SK-N-SH (cell line): Measurements from ENCODE around the gene GRIP2. TPM values are rescaled to one million over a fixed set of nuclear protein-coding genes. Genes with fewer than 3 reads are reported as not detected.

Source experiments
- CTCF ChIA-PET: fragments of 300-600, 350-600 bp; formaldehyde crosslinking; extraction: SDS; loops from one replicate; lab custom pipeline; 2021; lab: Yijun Ruan, JAX
- POLR2A ChIA-PET: fragments of 350-600 bp; sonication (Branson Sonifier 250); formaldehyde crosslinking; extraction: SDS; loops from one replicate; lab custom pipeline; 2020; ENCODE audit warnings: antibody characterized with exemption, inconsistent platforms; lab: Yijun Ruan, JAX
- DNase-seq: peaks from one replicate; pipeline ENCODE4 v3.0.0; 2012
- H2AFZ ChIP-seq: fragments of 200-600 bp; sonication (generic); 2 replicates; pipeline ENCODE4 v1.8.1; 2016; ENCODE audit warnings: antibody characterized with exemption, mild to moderate bottlenecking, low read depth
- H3F3A ChIP-seq: fragments of 200-600 bp; sonication (generic); replicated peaks from 2 replicates; pipeline ENCODE3; 2016; ENCODE audit warnings: antibody characterized with exemption, mild to moderate bottlenecking; ENCODE audit not compliant: insufficient read depth
- H3K27ac ChIP-seq, 2 experiments: fragments of 200-500 bp in 1 of 2; fragments of 200-600 bp in 1 of 2; sonication (Bioruptor generic) in 1 of 2; sonication (generic), shearing (Covaris generic) in 1 of 2; 2 replicates each; pipeline versions ENCODE4 v1.5.1 to v1.6.1; 2014 to 2016; ENCODE audit warnings: low read depth in 2 of 2, inconsistent platforms in 1 of 2, low read length in 1 of 2, mild to moderate bottlenecking in 1 of 2, mixed read lengths in 1 of 2
- H3K27me3 ChIP-seq: fragments of 200-600 bp; sonication (generic), shearing (Covaris generic); 2 replicates; pipeline ENCODE4 v1.6.1; 2016; ENCODE audit warnings: mixed run types; ENCODE audit not compliant: insufficient read depth
- H3K36me3 ChIP-seq, 2 experiments: fragments of 200-500 bp in 1 of 2; fragments of 200-600 bp in 1 of 2; sonication (Bioruptor generic) in 1 of 2; sonication (generic) in 1 of 2; replicated peaks in 1 of 2; 2 replicates each; pipeline versions ENCODE3 to v1.5.1; 2014 to 2016; ENCODE audit warnings: low read length in 1 of 2, mild to moderate bottlenecking in 1 of 2; ENCODE audit not compliant: insufficient read depth in 2 of 2, control insufficient read depth in 1 of 2
- H3K4me1 ChIP-seq, 2 experiments: fragments of 200-500 bp in 1 of 2; fragments of 200-600 bp in 1 of 2; sonication (Bioruptor generic) in 1 of 2; sonication (generic), shearing (Covaris generic) in 1 of 2; 2 replicates each; pipeline versions ENCODE4 v1.5.1 to v1.6.1; 2014 to 2016; ENCODE audit warnings: low read depth in 1 of 2, low read length in 1 of 2, mixed run types in 1 of 2; ENCODE audit not compliant: insufficient read depth in 2 of 2, control insufficient read depth in 1 of 2
- H3K4me2 ChIP-seq: fragments of 200-600 bp; sonication (generic), shearing (Covaris generic); 2 replicates; pipeline ENCODE4 v1.6.1; 2017; ENCODE audit warnings: mixed run types
- H3K4me3 ChIP-seq, 2 experiments: fragments of 200-500 bp in 1 of 2; fragments of 200-600 bp in 1 of 2; sonication (Bioruptor generic) in 1 of 2; sonication (generic), shearing (Covaris generic) in 1 of 2; 2 replicates each; pipeline versions ENCODE4 v1.5.1 to v1.8.1; 2014 to 2016; ENCODE audit warnings: low read depth in 2 of 2, inconsistent platforms in 1 of 2, low read length in 1 of 2, mild to moderate bottlenecking in 1 of 2, mixed read lengths in 1 of 2, moderate library complexity in 1 of 2
- H3K79me2 ChIP-seq: fragments of 200-600 bp; sonication (generic); 2 replicates; pipeline ENCODE4 v1.8.1; 2017; ENCODE audit warnings: mild to moderate bottlenecking; ENCODE audit not compliant: insufficient read depth
- H3K9ac ChIP-seq: fragments of 200-600 bp; sonication (generic); 2 replicates; pipeline ENCODE4 v1.6.1; 2017; ENCODE audit warnings: mixed run types
- H3K9me2 ChIP-seq: fragments of 200-600 bp; sonication (generic); 2 replicates; pipeline ENCODE4 v1.6.1; 2017; ENCODE audit warnings: mixed run types
- H3K9me3 ChIP-seq: fragments of 200-600 bp; sonication (generic); 2 replicates; pipeline ENCODE4 v1.6.1; 2017; ENCODE audit warnings: mixed run types, mild to moderate bottlenecking, moderate library complexity
- H4K20me1 ChIP-seq: fragments of 200-600 bp; sonication (generic); 2 replicates; pipeline ENCODE4 v1.6.1; 2017; ENCODE audit warnings: mild to moderate bottlenecking, mixed run types; ENCODE audit not compliant: insufficient read depth
- FOXM1 ChIP-seq: IDR thresholded peaks from 2 replicates; pipeline ENCODE4 v1.4.0; 2012; ENCODE audit warnings: low read depth, mild to moderate bottlenecking
- NRF1 ChIP-seq: IDR thresholded peaks from 2 replicates; pipeline ENCODE4 v1.6.1; 2012; ENCODE audit warnings: low read depth, mild to moderate bottlenecking, low read length
- POLR2AphosphoS5 ChIP-seq: IDR thresholded peaks from 2 replicates; pipeline ENCODE4 v1.6.1; 2012; ENCODE audit warnings: low read depth, low read length
- RAD21 ChIP-seq: IDR thresholded peaks from 2 replicates; pipeline ENCODE4 v1.6.1; 2012; ENCODE audit warnings: mild to moderate bottlenecking, low read length
- SIN3A ChIP-seq: IDR thresholded peaks from 2 replicates; pipeline ENCODE4 v1.6.1; 2012; ENCODE audit warnings: low read depth, mild to moderate bottlenecking, low read length, moderate library complexity, borderline replicate concordance
- TCF12 ChIP-seq: IDR thresholded peaks from 2 replicates; pipeline ENCODE4 v1.4.0; 2012
- TEAD4 ChIP-seq: IDR thresholded peaks from 2 replicates; pipeline ENCODE4 v1.4.0; 2012; ENCODE audit warnings: mild to moderate bottlenecking, borderline replicate concordance; ENCODE audit not compliant: insufficient read depth
- WGBS: methylation state at CpG from one replicate; pipeline ENCODE4 v1.1.6; 2017; ENCODE audit warnings: low lambda C conversion rate; 5-methylcytosine and 5-hydroxymethylcytosine counted together
- polyA plus RNA-seq, 3 experiments: library from polyadenylated mRNA; depleted of rRNA; stranded (reverse); fragments of >200 nt; gene quantifications; 2 replicates each; pipeline ENCODE4 v1.2.3, GENCODE V29; 2012
- TF ChIP-seq, protein P1 (sequence below): fragments of 200-600 bp; sonication (generic); IDR thresholded peaks from 2 replicates; pipeline ENCODE4 v1.6.1; 2017; ENCODE audit warnings: antibody characterized with exemption, mild to moderate bottlenecking, moderate library complexity
- TF ChIP-seq, protein P2 (sequence below): IDR thresholded peaks from 2 replicates; pipeline ENCODE4 v1.4.0; 2012; ENCODE audit warnings: low read depth, borderline replicate concordance
- TF ChIP-seq, protein P3 (sequence below): IDR thresholded peaks from 2 replicates; pipeline ENCODE4 v1.6.1; 2012; ENCODE audit warnings: mild to moderate bottlenecking, low read depth, low read length, moderate library complexity

The GRIP2 gene
- polyA plus RNA-seq, 1 of the 3 experiments (the other 2 are of a cell fraction): 0.15 TPM

DNA sequence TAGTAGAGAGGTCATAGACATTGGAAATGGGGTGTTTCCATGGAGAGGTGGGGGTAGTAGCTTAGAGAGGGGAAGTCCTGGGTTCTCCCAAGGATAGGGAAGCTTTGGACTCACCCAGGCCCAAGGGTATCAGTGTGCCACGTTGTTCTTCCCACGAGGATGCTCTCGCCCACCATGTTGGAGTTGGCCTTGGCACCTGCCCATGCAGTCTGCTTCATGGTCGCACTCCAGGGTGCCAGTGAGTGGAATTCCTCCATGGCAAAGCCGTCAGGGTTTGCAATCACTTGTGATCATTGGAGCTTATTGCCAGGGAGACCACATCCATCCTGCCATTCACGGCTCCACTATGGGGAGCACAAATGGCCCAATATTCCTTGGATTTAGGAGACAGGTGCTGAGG is 60.6 kb downstream of the GRIP2 start (continued):
- TF ChIP-seq, protein P1, sequence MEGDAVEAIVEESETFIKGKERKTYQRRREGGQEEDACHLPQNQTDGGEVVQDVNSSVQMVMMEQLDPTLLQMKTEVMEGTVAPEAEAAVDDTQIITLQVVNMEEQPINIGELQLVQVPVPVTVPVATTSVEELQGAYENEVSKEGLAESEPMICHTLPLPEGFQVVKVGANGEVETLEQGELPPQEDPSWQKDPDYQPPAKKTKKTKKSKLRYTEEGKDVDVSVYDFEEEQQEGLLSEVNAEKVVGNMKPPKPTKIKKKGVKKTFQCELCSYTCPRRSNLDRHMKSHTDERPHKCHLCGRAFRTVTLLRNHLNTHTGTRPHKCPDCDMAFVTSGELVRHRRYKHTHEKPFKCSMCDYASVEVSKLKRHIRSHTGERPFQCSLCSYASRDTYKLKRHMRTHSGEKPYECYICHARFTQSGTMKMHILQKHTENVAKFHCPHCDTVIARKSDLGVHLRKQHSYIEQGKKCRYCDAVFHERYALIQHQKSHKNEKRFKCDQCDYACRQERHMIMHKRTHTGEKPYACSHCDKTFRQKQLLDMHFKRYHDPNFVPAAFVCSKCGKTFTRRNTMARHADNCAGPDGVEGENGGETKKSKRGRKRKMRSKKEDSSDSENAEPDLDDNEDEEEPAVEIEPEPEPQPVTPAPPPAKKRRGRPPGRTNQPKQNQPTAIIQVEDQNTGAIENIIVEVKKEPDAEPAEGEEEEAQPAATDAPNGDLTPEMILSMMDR: no peak
- TF ChIP-seq SIN3A: no peak
- TF ChIP-seq TCF12: no peak
- TF ChIP-seq RAD21: no peak
- TF ChIP-seq, protein P2, sequence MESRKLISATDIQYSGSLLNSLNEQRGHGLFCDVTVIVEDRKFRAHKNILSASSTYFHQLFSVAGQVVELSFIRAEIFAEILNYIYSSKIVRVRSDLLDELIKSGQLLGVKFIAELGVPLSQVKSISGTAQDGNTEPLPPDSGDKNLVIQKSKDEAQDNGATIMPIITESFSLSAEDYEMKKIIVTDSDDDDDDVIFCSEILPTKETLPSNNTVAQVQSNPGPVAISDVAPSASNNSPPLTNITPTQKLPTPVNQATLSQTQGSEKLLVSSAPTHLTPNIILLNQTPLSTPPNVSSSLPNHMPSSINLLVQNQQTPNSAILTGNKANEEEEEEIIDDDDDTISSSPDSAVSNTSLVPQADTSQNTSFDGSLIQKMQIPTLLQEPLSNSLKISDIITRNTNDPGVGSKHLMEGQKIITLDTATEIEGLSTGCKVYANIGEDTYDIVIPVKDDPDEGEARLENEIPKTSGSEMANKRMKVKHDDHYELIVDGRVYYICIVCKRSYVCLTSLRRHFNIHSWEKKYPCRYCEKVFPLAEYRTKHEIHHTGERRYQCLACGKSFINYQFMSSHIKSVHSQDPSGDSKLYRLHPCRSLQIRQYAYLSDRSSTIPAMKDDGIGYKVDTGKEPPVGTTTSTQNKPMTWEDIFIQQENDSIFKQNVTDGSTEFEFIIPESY: no peak
- no peak for TF ChIP-seq NRF1
- no peak for TF ChIP-seq FOXM1

DNA sequence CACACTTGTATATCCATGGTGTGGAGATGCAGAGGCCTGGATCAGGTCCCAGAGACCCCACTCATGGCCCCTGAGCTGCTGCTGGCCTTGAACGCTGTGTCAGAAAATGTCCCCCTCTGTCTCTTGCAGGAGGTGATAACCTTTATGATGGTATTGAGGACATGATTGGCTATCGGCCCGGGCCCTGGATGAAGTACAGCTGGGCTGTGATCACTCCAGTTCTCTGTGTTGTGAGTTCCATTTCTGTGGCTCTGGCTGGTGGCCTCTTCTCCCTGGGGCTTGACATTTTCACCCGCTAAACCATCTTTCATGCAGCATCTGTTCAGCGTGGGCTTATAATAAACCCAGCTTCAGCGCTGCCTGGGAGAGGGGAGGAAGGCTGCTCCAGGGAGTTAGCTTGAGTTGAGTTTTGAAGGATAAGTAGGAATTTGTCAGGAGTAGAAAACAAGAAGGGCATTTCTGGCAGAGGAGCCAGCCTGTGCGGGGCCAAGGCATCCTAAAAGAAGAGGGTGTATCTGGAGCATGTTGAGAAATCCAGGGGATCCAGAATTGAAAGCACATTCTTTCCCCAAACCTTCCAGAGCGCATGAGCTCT is 61.1 kb downstream of the GRIP2 start:
- TF ChIP-seq TEAD4 (no peak), TCF12 (no peak), SIN3A (no peak), POLR2AphosphoS5 (no peak)
- TF ChIP-seq, protein P1: no peak
- TF ChIP-seq, protein P3, sequence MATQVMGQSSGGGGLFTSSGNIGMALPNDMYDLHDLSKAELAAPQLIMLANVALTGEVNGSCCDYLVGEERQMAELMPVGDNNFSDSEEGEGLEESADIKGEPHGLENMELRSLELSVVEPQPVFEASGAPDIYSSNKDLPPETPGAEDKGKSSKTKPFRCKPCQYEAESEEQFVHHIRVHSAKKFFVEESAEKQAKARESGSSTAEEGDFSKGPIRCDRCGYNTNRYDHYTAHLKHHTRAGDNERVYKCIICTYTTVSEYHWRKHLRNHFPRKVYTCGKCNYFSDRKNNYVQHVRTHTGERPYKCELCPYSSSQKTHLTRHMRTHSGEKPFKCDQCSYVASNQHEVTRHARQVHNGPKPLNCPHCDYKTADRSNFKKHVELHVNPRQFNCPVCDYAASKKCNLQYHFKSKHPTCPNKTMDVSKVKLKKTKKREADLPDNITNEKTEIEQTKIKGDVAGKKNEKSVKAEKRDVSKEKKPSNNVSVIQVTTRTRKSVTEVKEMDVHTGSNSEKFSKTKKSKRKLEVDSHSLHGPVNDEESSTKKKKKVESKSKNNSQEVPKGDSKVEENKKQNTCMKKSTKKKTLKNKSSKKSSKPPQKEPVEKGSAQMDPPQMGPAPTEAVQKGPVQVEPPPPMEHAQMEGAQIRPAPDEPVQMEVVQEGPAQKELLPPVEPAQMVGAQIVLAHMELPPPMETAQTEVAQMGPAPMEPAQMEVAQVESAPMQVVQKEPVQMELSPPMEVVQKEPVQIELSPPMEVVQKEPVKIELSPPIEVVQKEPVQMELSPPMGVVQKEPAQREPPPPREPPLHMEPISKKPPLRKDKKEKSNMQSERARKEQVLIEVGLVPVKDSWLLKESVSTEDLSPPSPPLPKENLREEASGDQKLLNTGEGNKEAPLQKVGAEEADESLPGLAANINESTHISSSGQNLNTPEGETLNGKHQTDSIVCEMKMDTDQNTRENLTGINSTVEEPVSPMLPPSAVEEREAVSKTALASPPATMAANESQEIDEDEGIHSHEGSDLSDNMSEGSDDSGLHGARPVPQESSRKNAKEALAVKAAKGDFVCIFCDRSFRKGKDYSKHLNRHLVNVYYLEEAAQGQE: no peak
- Histone ChIP-seq H3K4me2 (no peak overlapping the region), H3K4me3 (no peak overlapping the region), H4K20me1 (no peaks in the 10 kb centered on the region), H3K36me3 (peaks cover 25 to 49% of the 10 kb centered on the region in 2 experiments), H3K9me2 (no peaks in the 10 kb centered on the region), H2AFZ (no peak overlapping the region), H3K79me2 (no peaks in the 10 kb centered on the region), H3K9me3 (no peaks in the 10 kb centered on the region), H3K4me1 (peaks cover 0 to 14% of the 10 kb centered on the region in 2 experiments; a peak in 1 of 4 replicates), H3F3A (no peaks in the 10 kb centered on the region), H3K9ac (no peak overlapping the region), H3K27me3 (no peaks in the 10 kb centered on the region), H3K27ac (no peak overlapping the region)
- ChIA-PET POLR2A (no interaction called here), CTCF (interaction anchor here (1.1 to 5.9 kb wide), 7 partner anchors 11 to 276 kb away, joined by 3 to 43 read pairs (median 7); no protein-coding TSS in a partner anchor)
- WGBS: 93% methylated on average over 6 of the region's 8 CpGs
- no peak for DNase-seq
